Measurements from ENCODE around the gene IGFN1. TPM values are rescaled to one million over a fixed set of nuclear protein-coding genes. Genes with fewer than 3 reads are reported as not detected.

Gene IGFN1
- total and polyA plus RNA-seq, 2 of the 8 experiments (the other 6 are each of a cell fraction or from before 2014, with no cell fraction given), result not detected

DNA sequence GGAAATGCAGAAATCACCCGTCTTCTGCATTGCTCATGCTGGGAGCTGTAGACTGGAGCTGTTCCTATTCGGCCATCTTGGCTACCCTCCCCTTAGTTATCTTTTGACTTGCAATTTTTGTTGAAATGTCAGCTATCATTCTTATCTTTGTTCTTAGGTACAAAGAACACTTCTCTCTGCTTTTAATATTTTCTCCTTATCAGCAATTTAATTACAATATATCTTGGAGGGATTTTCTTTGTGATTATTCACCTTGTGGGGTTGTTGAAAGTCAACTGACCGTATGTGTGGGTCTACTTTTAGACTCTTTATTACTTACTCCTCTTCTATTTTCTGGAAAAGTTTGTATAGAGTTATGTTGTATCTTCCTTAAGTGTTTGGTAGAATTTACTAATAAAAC is 49.5 kb downstream of the IGFN1 start:
- H3K79me1 ChIP-seq (ENCODE audit: low read depth, low read length), result no peaks in the 10 kb centered on the region
- H4K5ac ChIP-seq (ENCODE audit: insufficient read length, low read depth, low read length), result no peak overlapping the region
- H3K56ac ChIP-seq (replicated peaks; ENCODE audit: insufficient read length, low read depth, low read length), result no peak overlapping the region
- DNase-seq (ENCODE audit: low read depth in 1 of 2, low spot score in 2 of 2), result no peak
- no peak overlapping the region for H2AK5ac ChIP-seq (ENCODE audit: low read depth, low read length)
- no peak overlapping the region for H2BK12ac ChIP-seq (ENCODE audit: low read depth, low read length)
- no peak overlapping the region for H2BK5ac ChIP-seq (ENCODE audit: low read depth, low read length)
- POLR2A ChIA-PET (ENCODE audit: partially characterized antibody), result no interaction called here
- H2AFZ ChIP-seq (ENCODE audit: low read length), result no peak overlapping the region
- H3K9me3 ChIP-seq (ENCODE audit: insufficient read depth in 2 of 2, low read depth in 1 of 2, low read length in 1 of 2), result peaks cover 0 to 6% of the 10 kb centered on the region in 2 experiments; a peak in 2 of 4 replicates
- H2BK15ac ChIP-seq (ENCODE audit: low read length), result no peak overlapping the region
- H3K4me2 ChIP-seq (ENCODE audit: insufficient read depth in 1 of 2, low read depth in 2 of 2, low read length in 2 of 2), result no peak overlapping the region
- no peak for TF ChIP-seq RNF2 (IDR thresholded peaks at IDR 0.05; ENCODE audit: borderline replicate concordance, low read depth, low read length, missing control alignments, poor library complexity, severe bottlenecking)
- no peak for TF ChIP-seq CHD1 (IDR thresholded peaks at IDR 0.05; ENCODE audit: low read depth, low read length)
- no peak for TF ChIP-seq PHF8 (conservative IDR thresholded peaks at IDR 0.05; ENCODE audit: low read depth, low read length)
- no peak for TF ChIP-seq MAFK (IDR thresholded peaks at IDR 0.05; ENCODE audit: low read depth, low read length)
- no peak overlapping the region for H3K27ac ChIP-seq (ENCODE audit: low read depth, low read length)
- CTCF ChIA-PET (ENCODE audit: partially characterized antibody), result interaction anchor here (0.7 to 2.3 kb wide), 4 partner anchors 14 to 43 kb away, joined by 3 to 6 read pairs (median 4); partner anchors contain the start of gene PKP1
- no peaks in the 10 kb centered on the region for H3K23me2 ChIP-seq (ENCODE audit: low read depth, low read length)
- H4K91ac ChIP-seq (replicated peaks; ENCODE audit: insufficient read length, low read length), result no peak overlapping the region
- H3K9ac ChIP-seq (replicated peaks in 1 of 4; ENCODE audit: extremely low read depth in 1 of 4, low read depth in 3 of 4, low read length in 3 of 4), result no peak overlapping the region
- H4K8ac ChIP-seq (ENCODE audit: extremely low read depth, insufficient read depth, low read length), result no peak overlapping the region
- 90% methylated on average over 2 of the region's 3 CpGs; no CpG with 5 or more reads in 1 of the 2 experiments for WGBS, 2 experiments (ENCODE audit: extremely low coverage in 1 of 2, insufficient coverage in 1 of 2, insufficient read length in 1 of 2, insufficient replicate concordance in 2 of 2, low coverage in 1 of 2, low lambda C conversion rate in 2 of 2, missing lambda C conversion rate in 1 of 2)
- no peak overlapping the region for H2BK20ac ChIP-seq (ENCODE audit: low read length)
- H3K27me3 ChIP-seq (replicated peaks in 1 of 4; ENCODE audit: control insufficient read depth in 3 of 4, extremely low read depth in 1 of 4, insufficient read depth in 3 of 4, low read length in 3 of 4), result no peaks in the 10 kb centered on the region
- H3K18ac ChIP-seq (ENCODE audit: extremely low read depth, low read length), result no peak overlapping the region
- H3K4ac ChIP-seq (replicated peaks; ENCODE audit: insufficient read length, low read depth, low read length), result no peak overlapping the region
- H3K14ac ChIP-seq (ENCODE audit: insufficient read length), result no peak overlapping the region
- no peak overlapping the region for H3K4me3 ChIP-seq (ENCODE audit: extremely low read depth in 1 of 4, insufficient read depth in 2 of 4, low read depth in 3 of 4, low read length in 4 of 4)
- no peaks in the 10 kb centered on the region for H3K79me2 ChIP-seq (ENCODE audit: control insufficient read depth in 1 of 2, insufficient read depth in 2 of 2, low read length in 2 of 2)
- H3K23ac ChIP-seq (ENCODE audit: insufficient read length), result no peak overlapping the region
- no peaks in the 10 kb centered on the region for H3K36me3 ChIP-seq (ENCODE audit: control insufficient read depth in 2 of 4, insufficient read depth in 4 of 4, low read length in 3 of 4)
- no peak for FAIRE-seq
- H3K4me1 ChIP-seq (replicated peaks in 1 of 4; ENCODE audit: control insufficient read depth in 3 of 4, insufficient read depth in 4 of 4, low read length in 3 of 4), result no peaks in the 10 kb centered on the region
- H4K20me1 ChIP-seq (replicated peaks in 1 of 2; ENCODE audit: control insufficient read depth in 1 of 2, insufficient read depth in 2 of 2, low read length in 2 of 2), result no peaks in the 10 kb centered on the region
- no peak overlapping the region for H2BK120ac ChIP-seq (replicated peaks; ENCODE audit: low read depth, low read length)

All from H1 (cell line).